T-helper 22 cell (primary cell): ENCODE results near the gene IGSF6.
"Not testable (repeated sequence)": the region's sequence is repeated elsewhere in the genome, so short reads cannot be mapped to it uniquely, and the experiment has no call there.

Experiments
- DNase-seq: peaks from one replicate; pipeline ENCODE4 v3.0.0-alpha.2; 2020; ENCODE audit warnings: low read depth

The IGSF6 gene

DNA sequence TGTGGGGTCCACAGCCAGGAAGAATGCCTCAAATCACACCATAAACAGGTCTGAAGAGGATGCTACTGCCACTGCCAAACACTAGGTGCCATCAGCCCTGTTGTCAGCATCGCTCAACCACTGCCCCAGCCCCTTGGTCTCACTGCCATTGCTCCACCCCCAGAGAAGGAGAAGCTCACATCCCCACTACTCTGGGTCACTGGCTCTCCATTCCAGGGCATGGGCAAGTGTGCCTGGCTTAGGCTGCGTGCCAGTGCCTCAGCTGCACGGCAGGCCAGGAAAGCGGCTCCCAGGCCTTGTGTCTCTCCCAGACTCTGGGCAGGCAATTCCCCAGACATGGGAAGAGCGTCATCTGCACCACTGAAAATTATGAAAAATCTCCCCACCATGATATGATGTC lies 1.2 kb upstream of the IGSF6 start:
- DNase-seq: no peak

DNA sequence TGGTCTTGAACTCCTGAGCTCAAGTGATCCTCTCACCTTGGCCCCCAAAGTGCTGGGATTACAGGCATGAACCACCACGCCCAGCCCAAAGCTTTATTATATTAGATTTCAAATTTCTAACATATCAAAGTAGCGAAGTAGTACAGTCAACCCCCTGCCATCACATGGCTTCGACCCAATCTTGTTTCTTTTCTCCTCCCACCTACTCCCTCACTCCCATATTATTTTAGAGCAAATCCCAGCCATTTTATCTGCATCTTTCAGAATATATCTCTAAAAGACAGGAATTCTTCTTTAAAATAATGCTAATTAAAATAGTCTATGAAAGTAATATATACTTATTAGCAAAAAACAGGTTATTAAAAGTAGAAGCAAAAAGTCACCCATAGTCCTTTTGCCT lies 893 bp downstream of the IGSF6 start:
- DNase-seq: no peak

DNA sequence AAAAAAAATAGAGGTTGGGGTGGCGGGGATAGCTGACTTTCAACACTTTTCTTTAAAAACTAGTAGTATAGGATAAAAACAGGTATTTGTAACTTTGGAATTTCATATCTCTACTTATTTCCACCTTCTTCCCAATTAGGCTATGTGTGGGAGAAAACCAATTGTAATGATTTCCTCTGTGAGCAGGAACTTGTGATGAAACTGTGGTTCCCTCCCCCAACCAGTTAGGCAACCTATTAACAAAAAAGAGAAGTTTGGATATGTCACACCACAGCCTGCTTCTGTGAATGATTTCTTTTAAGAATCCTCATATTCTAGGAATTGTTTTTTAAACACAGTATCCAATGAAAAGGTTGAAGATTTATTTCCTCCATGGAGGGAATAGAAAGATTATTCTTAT lies 1.9 kb downstream of the IGSF6 start:
- no peak for DNase-seq

DNA sequence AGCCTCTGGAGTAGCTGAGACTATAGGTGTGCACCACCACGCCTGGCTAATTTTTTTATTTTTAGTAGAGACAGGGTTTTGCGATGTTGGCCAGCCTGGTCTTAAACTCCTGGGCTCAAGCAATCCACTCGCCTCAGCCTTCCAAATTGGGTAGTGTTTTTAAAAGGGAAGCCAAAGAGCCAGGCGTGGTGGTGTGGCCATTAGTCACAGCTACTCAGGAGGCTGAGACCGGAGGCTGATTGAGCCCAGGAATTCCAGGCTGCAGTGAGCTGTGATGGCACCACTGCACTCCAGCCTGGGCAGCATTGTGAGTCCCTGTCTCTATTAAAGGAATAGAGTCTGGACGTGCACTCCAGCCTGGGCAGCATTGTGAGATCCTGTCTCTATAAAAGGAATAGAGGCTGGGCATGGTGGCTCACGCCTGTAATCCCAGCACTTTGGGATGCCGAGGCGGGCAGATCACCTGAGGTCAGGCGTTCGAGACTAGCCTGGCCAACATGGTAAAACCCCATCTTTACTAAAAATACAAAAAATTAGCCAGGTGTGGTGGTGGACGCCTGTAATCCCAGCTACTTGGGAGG lies 2.5 kb downstream of the IGSF6 start:
- not testable (repeated sequence) for DNase-seq

DNA sequence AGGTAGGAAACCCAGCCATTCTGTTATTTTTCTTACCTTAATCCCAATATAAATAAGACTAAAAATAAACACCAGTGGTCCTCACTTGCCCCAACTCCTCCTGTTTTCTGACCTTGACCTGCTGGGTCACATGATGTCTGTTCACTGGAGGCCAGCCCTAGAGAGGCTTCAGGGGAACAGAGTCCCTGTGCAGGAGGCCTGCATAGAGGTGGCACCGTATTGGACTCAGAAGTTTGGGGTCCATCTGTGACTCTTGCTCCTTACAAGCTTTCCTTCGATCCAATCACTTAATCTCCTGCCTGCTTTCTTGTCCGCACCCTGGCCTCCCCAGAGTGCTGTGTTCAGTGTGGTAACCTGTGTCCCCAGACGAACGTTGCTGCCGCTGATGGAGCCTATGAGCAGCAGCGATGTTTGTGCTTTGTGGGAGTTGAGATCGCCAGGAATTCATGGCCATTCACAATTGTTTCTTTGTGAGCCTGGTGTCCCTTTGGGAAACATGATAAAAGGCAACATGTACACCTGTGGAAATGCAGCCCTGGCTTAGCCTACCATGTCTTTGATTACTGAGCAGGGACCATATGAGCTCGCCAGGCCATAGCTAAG lies 4.7 kb downstream of the IGSF6 start:
- DNase-seq: no peak

DNA sequence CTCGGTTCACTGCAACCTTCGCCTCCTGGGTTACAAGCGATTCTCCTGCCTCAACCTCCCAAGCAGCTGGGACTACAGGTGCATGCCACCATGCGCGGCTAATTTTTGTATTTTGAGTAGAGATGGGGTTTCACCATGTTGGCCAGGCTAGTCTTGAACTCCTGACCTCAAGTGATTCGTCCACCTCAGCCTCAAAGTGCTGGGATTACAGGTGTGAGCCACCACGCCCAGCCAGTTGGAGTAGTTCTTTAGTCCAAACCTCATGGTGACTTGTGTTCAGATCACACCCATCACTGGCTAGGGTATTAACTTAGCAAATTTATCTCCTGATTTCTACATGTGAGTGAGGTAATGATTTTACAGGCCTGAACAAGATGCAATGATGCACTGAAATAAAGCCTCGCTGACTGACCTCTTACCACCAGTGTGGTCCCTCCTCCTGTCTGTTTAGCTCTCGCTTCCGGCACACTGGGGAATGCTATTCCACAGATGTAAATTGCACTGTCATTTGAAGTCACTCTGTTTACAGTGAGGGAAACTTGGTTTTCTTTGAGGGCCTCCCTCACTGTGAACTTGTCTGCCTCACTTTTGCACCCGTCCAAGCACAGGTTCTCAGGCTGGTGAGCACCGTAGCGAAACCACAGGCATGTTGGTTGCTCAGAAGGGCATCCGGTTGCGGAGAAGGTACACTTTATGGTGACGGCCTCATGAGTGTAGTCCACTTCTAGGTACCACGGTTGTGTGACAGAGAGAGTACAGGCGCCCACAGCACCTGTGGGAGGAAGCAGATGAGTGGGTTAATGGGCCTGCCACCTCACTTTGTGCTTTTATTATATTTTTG lies 5.5 kb downstream of the IGSF6 start:
- peak; percentile 64 for DNase-seq

DNA sequence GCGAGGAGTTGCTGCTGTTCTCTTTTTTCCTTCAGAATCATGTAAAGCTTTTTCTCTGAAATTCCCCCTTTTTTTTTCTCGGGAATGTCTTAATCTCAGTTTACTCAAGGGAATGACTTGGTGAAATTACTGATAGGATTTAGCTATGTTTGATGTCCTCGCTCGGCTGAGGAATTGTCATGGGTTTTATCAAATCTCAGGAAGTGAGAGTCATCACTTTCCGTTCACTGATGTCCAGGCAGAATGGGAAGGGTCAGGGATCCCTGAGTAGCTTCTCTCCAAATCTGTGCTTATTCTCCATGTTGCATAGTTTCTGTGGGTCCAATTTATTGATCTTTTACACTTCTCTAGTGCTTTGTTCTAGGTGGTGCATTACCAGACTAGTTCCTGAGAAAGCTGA lies 6.3 kb downstream of the IGSF6 start:
- no peak for DNase-seq

DNA sequence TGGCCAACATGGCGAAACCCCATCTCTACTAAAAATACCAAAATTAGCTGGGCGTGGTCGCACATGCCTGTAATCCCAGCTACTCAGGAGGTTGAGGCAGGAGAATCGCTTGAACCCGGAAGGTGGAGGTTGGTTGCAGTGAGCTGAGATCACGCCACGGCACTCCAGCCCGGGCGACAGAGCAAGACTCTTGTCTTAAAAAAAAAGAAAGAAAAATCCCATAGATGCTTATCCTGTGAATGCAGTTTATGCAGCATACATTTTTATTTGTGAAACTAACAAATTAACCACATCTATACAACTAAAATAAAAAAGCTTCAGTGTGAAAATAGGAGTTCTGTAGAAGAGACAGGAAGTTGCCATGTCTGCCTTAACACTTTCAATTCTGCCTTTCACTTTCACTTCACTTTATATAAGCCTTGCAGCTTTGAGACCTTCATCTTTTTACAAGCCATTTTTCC lies 7.1 kb downstream of the IGSF6 start:
- DNase-seq: no peak

DNA sequence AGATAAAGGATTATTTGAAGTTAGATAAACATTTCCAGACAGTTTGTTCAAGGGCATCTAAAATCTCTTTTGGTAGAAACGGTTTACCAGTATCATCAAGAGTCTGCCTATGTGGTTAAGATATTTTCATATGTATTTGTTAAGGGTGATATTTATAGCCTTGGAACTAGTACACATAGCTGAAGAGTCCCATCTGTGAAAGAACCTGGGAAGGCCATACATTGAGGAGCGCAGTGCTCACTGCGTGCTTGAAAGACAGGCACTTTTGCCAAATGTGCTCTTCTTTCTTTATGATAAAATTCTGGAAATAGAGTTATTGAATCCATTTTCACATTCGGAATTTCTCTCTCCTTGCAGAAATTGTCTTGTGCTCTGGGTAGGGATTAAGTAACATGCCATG lies 7.7 kb downstream of the IGSF6 start:
- DNase-seq: no peak

DNA sequence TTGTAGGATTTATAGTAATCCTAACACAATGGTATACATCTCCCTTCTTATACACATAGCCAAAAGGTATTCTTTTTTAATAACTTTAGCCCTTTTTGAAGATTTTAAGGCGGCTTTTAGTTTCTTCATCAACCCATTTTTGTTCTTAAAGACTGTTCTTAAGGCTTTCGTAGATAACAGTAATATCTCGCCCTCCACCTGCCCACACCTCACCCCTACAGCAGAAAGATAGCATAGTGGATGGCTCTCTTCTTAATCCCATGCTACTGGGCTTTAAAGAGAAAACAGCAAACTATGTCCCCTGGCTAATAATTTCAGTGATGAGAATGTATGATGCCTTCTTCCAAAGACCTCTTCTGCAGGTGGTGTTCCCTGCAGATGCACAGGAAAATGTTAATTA lies 8.6 kb downstream of the IGSF6 start:
- no peak for DNase-seq

DNA sequence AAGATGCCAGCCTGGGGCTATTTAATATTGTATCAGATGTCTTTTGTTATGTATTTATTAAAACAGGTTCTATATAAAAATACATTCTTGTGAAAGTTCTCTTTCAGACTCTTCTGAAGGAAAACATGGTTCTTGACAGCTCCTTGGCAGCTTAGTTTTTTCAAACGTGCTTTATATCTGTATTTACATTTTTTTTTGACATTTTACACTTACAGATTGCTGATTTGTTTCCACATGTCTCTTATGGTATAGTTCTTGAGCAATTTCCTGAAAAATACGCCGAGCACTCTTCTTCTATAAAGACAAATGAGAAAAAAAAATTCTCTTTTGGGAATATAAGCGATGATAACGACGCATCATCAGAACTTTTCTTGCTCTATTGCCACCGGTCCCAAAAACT lies 9.5 kb downstream of the IGSF6 start:
- DNase-seq: no peak

DNA sequence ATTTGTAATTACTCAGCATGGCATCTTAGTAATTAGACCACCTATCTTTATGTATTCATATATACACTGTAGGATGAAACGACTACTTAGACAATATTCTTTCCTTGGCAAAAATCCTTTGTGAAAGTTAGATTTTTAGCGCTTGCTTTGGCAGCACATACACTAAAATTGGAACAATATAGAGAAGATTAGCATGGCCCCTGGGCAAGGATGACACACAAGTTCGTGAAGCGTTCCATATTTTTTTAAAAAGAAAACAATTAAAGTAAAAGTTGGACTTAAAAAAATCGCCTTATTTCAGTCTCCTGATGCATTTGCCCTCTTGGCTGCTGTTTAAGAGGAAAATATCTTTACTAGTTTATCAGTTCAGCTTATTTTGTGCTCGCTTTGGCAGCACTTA lies 10.5 kb downstream of the IGSF6 start:
- no peak for DNase-seq

DNA sequence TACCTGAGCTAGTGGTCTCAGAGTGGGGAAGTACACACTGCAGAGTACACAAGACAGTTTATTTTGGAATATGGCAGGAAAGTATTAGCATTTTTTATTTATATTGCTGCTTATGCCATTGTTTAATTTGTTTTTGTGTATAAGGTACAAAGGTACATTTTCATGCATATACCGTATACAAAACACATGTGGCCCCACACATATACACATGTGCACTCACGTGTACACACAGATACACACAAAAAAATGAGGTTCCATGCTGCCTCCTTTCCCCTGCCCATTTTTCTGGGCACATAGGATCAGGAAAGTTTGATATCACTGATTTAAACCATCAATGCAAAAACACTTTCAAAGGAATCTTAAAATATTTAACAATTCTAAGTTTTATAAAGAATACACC lies 12.9 kb downstream of the IGSF6 start:
- DNase-seq: no peak

DNA sequence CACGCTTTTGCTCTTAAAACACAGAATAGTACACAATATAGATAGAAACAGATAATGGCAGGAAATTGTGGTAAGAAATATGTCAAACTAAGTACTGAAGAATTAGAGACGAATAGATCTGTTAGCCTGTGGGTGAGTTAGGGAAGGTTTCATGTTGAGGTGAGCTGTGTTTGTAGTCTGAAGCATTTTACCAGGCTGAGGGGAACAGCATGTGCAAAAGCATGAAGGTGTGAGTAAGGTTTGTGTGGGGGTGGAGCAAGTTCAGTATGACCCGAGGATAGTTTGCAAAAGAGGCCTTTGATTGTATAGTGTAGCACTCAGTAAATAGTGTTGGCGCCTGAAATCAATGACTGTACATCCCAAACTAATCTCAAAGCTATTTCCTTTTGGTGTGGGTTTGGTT lies 13.8 kb downstream of the IGSF6 start:
- no peak for DNase-seq

DNA sequence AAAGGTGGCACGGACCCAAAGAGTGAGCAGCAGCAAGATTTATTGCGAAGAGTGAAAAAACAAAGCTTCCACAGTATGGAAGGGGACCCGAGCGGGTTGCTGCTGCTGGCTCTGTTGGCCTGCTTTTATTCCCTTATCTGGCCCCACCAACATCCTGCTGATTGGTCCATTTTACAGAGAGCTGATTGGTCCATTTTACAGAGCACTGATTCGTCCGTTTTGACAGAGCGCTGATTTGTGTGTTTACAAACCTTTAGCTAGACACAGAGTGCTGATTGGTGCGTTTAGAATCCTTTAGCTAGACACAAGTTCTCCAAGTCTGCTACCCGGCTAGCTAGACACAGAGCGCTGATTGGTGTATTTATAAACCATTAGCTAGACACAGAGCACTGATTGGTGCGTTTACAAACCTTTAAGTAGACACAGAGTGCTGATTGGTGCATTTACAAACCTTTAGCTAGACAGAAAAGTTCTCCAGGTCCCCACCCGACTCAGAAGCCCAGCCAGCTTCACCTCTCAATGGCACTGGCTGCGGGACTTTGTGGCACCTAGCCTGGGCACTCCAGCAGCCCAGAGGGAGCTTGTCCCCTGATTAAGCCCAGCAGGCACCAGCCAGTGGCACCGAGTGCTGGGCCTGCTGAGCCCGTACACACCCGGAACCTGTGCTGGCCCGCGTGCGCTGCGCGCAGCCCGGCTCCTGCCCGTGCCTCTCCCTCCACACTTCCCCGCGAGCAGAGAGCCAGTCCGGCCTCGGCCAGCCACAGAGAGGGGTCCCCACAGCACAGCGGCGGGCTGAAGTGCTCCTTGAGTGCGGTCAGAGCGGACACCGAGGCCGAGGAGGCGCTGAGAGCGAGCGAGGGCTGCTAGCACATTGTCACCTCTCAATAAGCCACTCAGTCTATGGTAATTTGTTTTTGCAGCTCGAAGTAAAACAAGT lies 15.1 kb downstream of the IGSF6 start:
- DNase-seq: no peak

DNA sequence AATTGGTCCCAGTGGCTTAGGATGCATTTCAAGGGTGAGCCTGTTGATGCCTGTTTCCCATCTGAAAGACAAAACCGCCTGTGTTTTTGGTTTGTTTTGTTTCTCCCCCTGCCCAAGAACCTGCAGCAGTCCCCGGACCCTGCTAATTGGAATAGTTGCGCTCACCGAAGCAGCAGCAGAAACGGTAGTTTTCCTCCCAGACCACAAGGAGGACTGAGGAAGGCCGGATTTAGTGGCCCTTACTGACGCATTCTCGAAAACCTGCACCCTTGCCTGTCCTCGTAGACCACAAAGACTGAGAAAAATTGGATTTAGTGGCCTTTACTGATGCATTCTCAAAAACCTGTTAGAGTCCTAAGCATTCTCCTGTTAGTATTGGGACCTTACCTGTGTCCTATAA lies 16.7 kb downstream of the IGSF6 start:
- not testable (repeated sequence) for DNase-seq

DNA sequence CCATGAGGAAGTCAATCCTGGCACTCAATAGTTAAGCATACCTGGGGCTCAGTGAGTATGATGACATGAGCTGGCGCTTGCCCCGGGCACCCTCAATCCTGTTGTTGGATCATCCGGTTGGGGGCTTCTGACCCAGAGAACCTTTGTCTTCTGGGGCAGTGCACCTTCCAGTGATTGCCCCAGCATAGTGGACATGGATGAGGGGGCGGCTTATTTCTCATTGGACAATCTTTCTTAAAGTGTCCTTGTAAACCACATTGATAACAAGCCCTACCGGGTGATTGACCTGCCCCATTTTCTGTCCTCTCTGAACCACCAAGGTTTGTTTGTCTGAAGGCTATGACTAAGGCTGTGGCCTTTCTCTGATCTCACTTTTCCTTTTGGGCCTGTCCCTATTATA lies 18.2 kb downstream of the IGSF6 start:
- no peak for DNase-seq

DNA sequence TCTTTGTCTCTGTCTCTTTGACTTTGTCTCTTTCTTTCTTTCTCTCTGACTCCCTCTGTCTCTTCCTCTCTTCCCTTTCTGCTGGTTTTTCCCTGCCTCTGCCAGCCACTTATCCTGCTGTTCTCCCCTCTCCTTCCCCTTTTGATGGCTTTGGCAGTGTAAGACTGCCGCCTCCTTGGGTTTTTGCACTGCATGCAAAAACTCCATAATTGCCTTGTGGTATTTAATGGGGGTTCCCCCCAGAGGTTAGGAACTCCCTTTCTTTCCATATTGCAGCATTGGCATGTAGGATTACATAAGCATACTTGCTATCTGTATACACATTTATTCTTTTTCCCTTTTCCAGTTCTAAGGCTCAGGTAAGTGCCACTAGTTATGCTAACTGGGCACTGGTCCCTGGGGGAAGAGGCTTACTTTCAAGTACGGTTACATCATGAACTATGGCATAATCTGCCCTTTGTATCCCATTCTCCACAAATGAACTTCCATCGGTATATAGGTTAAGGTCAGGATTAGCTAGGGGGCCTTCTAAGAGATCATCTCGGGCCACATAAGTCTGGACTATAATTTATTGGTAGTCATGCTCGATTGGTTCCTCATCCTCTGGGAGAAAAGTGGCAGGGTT lies 20.3 kb downstream of the IGSF6 start:
- not testable (repeated sequence) for DNase-seq

DNA sequence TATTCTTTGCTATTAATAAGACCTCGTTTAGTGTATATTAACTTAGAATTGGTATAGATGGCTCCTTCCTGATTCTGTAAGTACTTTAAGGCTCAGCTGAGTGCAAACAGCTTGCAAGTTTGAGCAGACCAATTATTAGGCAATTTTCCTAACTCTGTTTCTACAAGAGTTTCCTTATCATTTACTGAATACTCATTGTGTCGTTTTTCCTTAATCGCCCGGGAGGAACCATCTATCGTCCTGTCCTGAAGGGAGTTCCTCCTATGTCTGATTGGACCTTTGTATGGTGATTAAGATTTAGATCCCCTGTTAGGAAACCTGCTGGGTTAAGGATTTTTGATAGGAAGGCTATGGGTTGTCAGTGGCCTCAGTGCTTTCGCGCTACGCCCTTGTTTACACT lies 21.0 kb downstream of the IGSF6 start:
- DNase-seq: not testable (repeated sequence)

DNA sequence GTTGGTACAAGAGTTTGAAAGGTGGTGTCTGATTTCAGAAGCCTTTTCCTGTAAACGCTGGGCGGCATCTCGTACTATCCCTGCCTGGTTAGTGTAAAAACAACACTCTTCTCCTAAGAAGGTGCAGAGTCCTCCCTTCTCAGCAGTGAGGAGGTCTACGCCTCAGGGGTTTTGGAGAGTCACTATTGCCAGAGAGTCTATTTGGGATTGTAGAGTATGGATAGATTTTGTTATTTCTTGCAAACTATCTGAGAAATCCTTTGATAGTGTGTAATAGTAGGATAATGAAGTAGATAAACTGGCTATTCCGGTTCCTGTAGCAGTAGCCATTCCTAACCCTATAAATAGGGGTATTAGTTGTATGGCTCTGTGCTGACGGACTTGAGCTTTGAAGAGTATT lies 21.5 kb downstream of the IGSF6 start:
- not testable (repeated sequence) for DNase-seq

DNA sequence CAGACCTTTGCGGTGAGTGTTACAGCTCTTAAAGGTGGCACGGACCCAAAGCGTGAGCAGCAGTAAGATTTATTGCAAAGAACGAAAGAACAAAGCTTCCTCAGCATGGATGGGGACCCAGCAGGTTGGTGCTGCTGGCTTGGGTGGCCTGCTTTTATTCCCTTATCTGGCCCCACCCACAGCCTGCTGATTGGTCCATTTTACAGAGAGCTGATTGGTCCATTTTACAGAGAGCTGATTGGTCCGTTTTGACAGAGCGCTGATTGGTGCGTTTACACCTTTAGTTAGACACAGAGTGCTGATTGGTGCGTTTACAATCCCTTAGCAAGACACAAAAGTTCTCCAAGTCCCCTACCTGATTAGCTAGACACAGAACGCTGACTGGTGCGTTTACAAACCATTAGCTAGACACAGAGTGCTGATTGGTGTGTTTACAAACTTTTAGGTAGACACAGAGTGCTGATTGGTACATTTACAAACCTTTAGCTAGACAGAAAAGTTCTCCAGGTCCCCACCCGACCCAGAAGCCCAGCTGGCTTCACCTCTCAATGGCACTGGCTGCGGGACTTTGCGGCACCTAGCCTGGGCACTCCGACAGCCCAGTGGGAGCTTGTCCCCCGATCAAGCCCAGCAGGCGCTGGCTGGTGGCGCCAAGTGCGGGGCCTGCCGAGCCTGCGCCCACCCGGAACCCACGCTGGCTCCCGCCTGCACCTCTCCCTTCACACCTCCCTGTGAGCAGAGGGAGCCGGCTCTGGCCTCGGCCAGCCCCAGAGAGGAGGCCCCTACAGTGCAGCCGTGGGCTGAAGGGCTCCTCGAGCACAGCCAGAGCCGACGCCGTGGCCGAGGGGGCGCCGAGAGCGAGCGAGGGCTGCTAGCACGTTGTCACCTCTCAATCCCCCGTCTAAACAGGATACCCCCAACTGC lies 22.5 kb downstream of the IGSF6 start:
- not testable (repeated sequence) for DNase-seq
